GM21717 (cell line): ENCODE results near the gene DSG2.

Source experiments
- ATAC-seq: cut with Tn5 transposase; IDR thresholded peaks from one replicate; pipeline ENCODE4 v1.9.1; 2021; ENCODE audit warnings: mild to moderate bottlenecking, moderate library complexity; ENCODE audit not compliant: unreplicated experiment

The DSG2 gene

GRCh38 chr18:31583185-31583854 is 85.3 kb downstream of the DSG2 start:
- ATAC-seq: no peak

DNA sequence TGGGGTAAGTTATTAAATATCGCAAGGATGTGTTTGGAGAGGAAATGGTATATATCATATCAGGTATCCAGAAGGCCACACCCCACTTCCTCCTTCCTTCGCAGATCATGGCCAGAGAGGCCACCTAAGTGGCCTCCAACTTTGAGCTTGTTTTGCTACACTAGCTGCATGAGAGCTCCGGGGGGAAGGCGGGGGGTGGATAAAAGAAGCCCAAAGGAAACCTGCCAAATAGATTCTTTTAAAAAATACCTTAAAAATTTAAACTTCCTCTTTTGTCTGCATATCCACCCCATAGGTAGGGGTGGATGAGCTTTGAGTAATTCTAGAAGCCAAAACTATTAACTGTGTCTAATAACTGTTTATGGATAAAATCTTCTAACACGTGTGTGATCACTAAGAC is 88.0 kb downstream of the DSG2 start:
- no peak for ATAC-seq

DNA sequence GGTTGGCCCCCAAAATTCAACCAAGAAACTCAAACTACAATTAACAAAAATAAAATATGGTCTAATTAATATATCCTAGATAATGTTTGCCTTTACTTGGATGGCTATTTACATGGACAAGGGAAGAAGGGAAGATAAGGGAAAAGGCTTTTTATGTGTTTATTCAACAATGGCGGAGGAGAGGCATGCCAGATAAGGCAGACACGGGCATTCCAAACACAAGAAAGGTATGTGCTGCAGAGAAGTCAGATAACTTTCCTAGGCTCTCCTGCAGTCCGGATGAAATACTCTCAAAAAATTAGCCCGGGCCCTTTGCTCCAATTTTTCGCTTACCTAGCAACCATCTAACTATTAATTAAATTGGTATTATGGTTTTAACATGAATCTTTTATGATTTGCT is 88.6 kb downstream of the DSG2 start:
- ATAC-seq: no peak

DNA sequence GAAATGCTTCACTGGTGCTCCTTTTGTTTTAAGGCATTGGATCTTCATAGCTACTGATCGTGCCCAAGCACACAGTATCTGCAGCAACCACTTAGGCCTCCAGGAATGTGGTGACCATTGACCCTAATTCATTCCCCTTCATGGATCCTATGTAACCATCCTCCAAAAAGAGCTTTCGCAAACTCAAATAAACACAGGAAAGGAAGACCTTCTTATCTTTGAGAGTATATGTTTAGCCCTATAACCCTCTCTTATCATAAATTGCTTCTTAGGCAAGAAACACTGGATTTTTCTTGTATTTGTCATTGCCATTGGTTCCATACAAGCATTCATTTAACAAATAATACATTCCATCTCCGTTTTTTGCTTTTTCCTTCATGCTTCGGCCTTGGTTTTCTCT is 89.6 kb downstream of the DSG2 start:
- no peak for ATAC-seq

GRCh38 chr18:31590570-31590969 is 92.6 kb downstream of the DSG2 start:
- ATAC-seq: no peak

DNA sequence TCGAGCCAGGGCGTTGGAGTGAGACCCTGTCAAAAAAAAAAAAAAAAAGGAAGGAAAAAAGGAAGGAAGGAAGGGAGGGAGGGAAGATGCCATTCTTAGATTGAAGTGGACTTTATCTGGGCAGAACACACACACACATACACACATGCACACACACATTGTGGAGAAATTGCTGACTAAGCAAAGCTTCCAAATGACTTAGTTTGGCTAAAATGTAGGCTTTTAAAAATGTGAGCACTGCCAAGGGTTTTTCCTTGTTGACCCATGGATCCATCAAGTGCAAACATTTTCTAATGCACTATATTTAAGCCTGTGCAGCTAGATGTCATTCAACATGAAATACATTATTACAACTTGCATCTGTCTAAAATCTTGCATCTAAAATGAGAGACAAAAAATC is 93.1 kb downstream of the DSG2 start:
- no peak for ATAC-seq

DNA sequence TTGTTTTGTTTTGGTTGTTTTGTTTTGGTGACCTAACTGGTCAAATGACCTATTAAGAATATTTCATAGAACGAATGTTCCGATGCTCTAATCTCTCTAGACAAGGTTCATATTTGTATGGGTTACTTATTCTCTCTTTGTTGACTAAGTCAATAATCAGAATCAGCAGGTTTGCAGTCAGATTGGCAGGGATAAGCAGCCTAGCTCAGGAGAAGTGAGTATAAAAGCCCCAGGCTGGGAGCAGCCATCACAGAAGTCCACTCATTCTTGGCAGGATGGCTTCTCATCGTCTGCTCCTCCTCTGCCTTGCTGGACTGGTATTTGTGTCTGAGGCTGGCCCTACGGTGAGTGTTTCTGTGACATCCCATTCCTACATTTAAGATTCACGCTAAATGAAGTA is 93.7 kb downstream of the DSG2 start, which contains the start of gene TTR:
TTR (plus strand) TSS at position 250 of the 400 bp plus-strand sequence; CDS start at position 276, 26 bp downstream.
- ATAC-seq: no peak

DNA sequence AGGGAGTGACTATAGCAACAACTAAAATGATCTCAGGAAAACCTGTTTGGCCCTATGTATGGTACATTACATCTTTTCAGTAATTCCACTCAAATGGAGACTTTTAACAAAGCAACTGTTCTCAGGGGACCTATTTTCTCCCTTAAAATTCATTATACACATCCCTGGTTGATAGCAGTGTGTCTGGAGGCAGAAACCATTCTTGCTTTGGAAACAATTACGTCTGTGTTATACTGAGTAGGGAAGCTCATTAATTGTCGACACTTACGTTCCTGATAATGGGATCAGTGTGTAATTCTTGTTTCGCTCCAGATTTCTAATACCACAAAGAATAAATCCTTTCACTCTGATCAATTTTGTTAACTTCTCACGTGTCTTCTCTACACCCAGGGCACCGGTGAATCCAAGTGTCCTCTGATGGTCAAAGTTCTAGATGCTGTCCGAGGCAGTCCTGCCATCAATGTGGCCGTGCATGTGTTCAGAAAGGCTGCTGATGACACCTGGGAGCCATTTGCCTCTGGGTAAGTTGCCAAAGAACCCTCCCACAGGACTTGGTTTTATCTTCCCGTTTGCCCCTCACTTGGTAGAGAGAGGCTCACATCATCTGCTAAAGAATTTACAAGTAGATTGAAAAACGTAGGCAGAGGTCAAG is 94.7 kb downstream of the DSG2 start:
- no peak for ATAC-seq

- no peak for ATAC-seq
Observed at GRCh38 chr18:31595121-31595771, 97.3 kb downstream of the DSG2 start.

DNA sequence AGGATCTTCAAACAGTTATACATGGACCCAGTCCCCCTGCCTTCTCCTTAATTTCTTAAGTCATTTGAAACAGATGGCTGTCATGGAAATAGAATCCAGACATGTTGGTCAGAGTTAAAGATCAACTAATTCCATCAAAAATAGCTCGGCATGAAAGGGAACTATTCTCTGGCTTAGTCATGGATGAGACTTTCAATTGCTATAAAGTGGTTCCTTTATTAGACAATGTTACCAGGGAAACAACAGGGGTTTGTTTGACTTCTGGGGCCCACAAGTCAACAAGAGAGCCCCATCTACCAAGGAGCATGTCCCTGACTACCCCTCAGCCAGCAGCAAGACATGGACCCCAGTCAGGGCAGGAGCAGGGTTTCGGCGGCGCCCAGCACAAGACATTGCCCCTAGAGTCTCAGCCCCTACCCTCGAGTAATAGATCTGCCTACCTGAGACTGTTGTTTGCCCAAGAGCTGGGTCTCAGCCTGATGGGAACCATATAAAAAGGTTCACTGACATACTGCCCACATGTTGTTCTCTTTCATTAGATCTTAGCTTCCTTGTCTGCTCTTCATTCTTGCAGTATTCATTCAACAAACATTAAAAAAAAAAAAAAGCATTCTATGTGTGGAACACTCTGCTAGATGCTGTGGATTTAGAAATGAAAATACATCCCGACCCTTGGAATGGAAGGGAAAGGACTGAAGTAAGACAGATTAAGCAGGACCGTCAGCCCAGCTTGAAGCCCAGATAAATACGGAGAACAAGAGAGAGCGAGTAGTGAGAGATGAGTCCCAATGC is 98.3 kb downstream of the DSG2 start:
- ATAC-seq: no peak

DNA sequence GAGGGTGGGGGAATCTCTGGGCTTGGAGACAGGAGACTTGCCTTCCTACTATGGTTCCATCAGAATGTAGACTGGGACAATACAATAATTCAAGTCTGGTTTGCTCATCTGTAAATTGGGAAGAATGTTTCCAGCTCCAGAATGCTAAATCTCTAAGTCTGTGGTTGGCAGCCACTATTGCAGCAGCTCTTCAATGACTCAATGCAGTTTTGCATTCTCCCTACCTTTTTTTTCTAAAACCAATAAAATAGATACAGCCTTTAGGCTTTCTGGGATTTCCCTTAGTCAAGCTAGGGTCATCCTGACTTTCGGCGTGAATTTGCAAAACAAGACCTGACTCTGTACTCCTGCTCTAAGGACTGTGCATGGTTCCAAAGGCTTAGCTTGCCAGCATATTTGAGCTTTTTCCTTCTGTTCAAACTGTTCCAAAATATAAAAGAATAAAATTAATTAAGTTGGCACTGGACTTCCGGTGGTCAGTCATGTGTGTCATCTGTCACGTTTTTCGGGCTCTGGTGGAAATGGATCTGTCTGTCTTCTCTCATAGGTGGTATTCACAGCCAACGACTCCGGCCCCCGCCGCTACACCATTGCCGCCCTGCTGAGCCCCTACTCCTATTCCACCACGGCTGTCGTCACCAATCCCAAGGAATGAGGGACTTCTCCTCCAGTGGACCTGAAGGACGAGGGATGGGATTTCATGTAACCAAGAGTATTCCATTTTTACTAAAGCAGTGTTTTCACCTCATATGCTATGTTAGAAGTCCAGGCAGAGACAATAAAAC is 100.2 kb downstream of the DSG2 start:
- ATAC-seq: no peak
